GM12878 (cell line): ENCODE results near the gene CBFB. TPM values are rescaled to one million over a fixed set of nuclear protein-coding genes. Genes with fewer than 3 reads are reported as not detected.

ENCODE experiments used
- DPF2 ChIP-seq: fragments of 450-650 bp; IDR thresholded peaks from 2 replicates; pipeline ENCODE4 v1.6.1; 2017; ENCODE audit warnings: mild to moderate bottlenecking
- EGR1 ChIP-seq, 2 experiments: IDR thresholded peaks; 1 replicate in 1 of 2; 2 replicates in 1 of 2; pipeline ENCODE4 v1.6.1; 2011 to 2012; ENCODE audit warnings: low read depth in 2 of 2, low read length in 2 of 2, borderline replicate concordance in 1 of 2, mild to moderate bottlenecking in 1 of 2, moderate library complexity in 1 of 2
- NBN ChIP-seq: fragments of 450-650 bp; IDR thresholded peaks from 2 replicates; pipeline ENCODE4 v1.6.1; 2016
- POLR2AphosphoS2 ChIP-seq: IDR thresholded peaks from 2 replicates; pipeline ENCODE4 v1.6.1; 2011; ENCODE audit warnings: low read depth, mild to moderate bottlenecking, low read length, improper control_type of control experiment, moderate library complexity
- SPI1 ChIP-seq: IDR thresholded peaks from 2 replicates; pipeline ENCODE4 v1.6.1; 2011; ENCODE audit warnings: low read depth, mild to moderate bottlenecking, low read length, moderate library complexity, borderline replicate concordance; ENCODE audit not compliant: insufficient read depth
- SRF ChIP-seq, 2 experiments: IDR thresholded peaks; 2 replicates each; pipeline ENCODE4 v1.6.1; 2011; ENCODE audit warnings: low read depth in 2 of 2, low read length in 2 of 2, mild to moderate bottlenecking in 1 of 2, moderate library complexity in 1 of 2
- polyA plus RNA-seq, 11 experiments: library from polyadenylated mRNA; depleted of rRNA in 4 of 11; unstranded in 6 of 11; stranded (reverse) in 5 of 11; fragments of >200 nt; fragmentation: Nextera tagmentation in 4 of 11; fragmentation: Illumina TruSeq in 1 of 11; extraction: Ambion mirVana in 4 of 11; extraction: Trizol in 1 of 11; gene quantifications; 1 replicate in 1 of 11; 2 replicates in 10 of 11; pipeline versions ENCODE4 v1.2.1 to v1.2.3, GENCODE V29; 2011 to 2016; ENCODE audit warnings: inconsistent platforms in 2 of 11, missing spikeins in 2 of 11, low read depth in 1 of 11
- total RNA-seq, 4 experiments: library from RNA; depleted of rRNA in 3 of 4; stranded (reverse); fragments of >200 nt in 3 of 4; fragmentation: Illumina TruSeq in 1 of 4; extraction: Trizol in 1 of 4; gene quantifications; 2 replicates each; pipeline versions ENCODE4 v1.2.1 to v1.2.3, GENCODE V29; 2013 to 2021
- TF ChIP-seq, protein P1 (sequence below), 3 experiments: IDR thresholded peaks in 2 of 3; conservative IDR thresholded peaks in 1 of 3; 2 replicates each; pipeline ENCODE4 v1.5.1; 2011; ENCODE audit warnings: low read depth in 3 of 3, low read length in 3 of 3, mild to moderate bottlenecking in 3 of 3, control low read depth in 2 of 3, moderate library complexity in 2 of 3, inconsistent platforms in 1 of 3, mixed read lengths in 1 of 3; ENCODE audit not compliant: control insufficient read depth in 2 of 3, insufficient read depth in 1 of 3; ENCODE audit errors: extremely low read depth in 1 of 3
- TF ChIP-seq, protein P2 (sequence below): fragments of 450-650 bp; IDR thresholded peaks from 2 replicates; pipeline ENCODE4 v1.6.1; 2017; ENCODE audit warnings: borderline replicate concordance
- TF ChIP-seq, protein P3 (sequence below): IDR thresholded peaks from 2 replicates; pipeline ENCODE4 v1.6.1; 2011; ENCODE audit warnings: borderline replicate concordance, low read depth, mild to moderate bottlenecking, moderate library complexity, low read length; ENCODE audit not compliant: insufficient read depth, poor library complexity, severe bottlenecking

Gene CBFB
- total and polyA plus RNA-seq, 10 of the 15 experiments (the other 5 are each of a cell fraction or from before 2014, with no cell fraction given) = 25.3 to 83.8 (median 65.7) TPM

DNA sequence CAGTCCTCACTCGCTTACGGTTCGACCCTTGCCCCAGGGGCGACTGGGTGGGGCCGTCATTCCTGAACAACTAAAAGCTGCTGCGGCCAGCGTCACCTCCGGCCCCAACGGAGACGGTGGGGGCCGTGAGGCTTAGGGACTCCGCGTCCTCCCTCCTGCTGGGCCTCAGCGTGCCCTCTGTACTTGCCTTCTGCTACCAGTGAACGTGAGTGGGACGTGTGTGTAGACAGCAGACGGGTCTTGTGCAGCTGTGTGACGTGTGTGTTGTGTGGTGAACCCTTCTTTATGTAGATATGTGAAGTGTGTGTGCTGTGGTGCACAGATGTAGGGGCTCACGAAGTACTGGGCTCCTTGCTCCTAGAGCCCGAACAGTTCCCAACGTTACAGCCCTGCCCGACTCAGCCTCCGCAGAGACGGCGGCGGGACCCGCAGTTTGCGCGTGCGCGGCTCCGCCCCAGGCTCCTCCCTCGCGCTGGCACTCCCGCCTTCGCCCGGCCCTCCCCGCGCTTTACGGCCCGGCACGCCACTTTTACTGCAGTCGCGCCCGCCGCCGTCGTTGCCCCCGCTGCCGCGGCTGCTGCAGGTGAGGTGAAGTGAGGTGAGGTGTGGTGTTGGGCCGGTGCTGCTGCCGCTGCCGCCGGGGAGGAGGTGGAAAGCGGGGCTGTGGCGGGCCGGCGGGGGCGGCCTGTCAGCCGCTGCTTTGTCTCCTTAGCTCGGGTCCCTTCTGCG is 80.6 kb downstream of the CBFB start, which contains the start of gene PHAF1 (continued):
- TF ChIP-seq, protein P1, sequence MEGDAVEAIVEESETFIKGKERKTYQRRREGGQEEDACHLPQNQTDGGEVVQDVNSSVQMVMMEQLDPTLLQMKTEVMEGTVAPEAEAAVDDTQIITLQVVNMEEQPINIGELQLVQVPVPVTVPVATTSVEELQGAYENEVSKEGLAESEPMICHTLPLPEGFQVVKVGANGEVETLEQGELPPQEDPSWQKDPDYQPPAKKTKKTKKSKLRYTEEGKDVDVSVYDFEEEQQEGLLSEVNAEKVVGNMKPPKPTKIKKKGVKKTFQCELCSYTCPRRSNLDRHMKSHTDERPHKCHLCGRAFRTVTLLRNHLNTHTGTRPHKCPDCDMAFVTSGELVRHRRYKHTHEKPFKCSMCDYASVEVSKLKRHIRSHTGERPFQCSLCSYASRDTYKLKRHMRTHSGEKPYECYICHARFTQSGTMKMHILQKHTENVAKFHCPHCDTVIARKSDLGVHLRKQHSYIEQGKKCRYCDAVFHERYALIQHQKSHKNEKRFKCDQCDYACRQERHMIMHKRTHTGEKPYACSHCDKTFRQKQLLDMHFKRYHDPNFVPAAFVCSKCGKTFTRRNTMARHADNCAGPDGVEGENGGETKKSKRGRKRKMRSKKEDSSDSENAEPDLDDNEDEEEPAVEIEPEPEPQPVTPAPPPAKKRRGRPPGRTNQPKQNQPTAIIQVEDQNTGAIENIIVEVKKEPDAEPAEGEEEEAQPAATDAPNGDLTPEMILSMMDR (IDR thresholded peaks at IDR 0.05 in 2 of 3, conservative IDR thresholded peaks at IDR 0.05 in 1 of 3; ENCODE audit: control insufficient read depth in 2 of 3, extremely low read depth in 1 of 3, insufficient read depth in 1 of 3, low read depth in 3 of 3, low read length in 3 of 3) = no peak
- TF ChIP-seq POLR2AphosphoS2 (peak; percentile 68; the same call in 1 of the 2 replicates), SRF (IDR thresholded peaks at IDR 0.05; ENCODE audit: low read depth in 2 of 2, low read length in 2 of 2) (0 out of 4 replicates have a peak, but pooled peaks of 1 of the 2 experiments have one; percentile 7), DPF2 (no peak; the same call in 1 of the 2 replicates), SPI1 (no peak), NBN (no peak), EGR1 (IDR thresholded peaks at IDR 0.05; ENCODE audit: borderline replicate concordance in 1 of 2, low read depth in 2 of 2, low read length in 2 of 2) (0 out of 3 replicates have a peak, but pooled peaks of 1 of the 2 experiments have one; percentile 5)
- TF ChIP-seq, protein P2, sequence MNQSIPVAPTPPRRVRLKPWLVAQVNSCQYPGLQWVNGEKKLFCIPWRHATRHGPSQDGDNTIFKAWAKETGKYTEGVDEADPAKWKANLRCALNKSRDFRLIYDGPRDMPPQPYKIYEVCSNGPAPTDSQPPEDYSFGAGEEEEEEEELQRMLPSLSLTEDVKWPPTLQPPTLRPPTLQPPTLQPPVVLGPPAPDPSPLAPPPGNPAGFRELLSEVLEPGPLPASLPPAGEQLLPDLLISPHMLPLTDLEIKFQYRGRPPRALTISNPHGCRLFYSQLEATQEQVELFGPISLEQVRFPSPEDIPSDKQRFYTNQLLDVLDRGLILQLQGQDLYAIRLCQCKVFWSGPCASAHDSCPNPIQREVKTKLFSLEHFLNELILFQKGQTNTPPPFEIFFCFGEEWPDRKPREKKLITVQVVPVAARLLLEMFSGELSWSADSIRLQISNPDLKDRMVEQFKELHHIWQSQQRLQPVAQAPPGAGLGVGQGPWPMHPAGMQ = no peak
- TF ChIP-seq, protein P3, sequence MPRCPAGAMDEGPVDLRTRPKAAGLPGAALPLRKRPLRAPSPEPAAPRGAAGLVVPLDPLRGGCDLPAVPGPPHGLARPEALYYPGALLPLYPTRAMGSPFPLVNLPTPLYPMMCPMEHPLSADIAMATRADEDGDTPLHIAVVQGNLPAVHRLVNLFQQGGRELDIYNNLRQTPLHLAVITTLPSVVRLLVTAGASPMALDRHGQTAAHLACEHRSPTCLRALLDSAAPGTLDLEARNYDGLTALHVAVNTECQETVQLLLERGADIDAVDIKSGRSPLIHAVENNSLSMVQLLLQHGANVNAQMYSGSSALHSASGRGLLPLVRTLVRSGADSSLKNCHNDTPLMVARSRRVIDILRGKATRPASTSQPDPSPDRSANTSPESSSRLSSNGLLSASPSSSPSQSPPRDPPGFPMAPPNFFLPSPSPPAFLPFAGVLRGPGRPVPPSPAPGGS = no peak
